Omental fat pad (tissue), 4 donors: Measurements from ENCODE around the gene LSM12. TPM values are rescaled to one million over a fixed set of nuclear protein-coding genes. Genes with fewer than 3 reads are reported as not detected.
A peak's percentile ranks its signal among the peaks of the same experiment; 100 is the strongest.

Experiments
- ATAC-seq: fragments of 150-250 bp; one replicate; pipeline ENCODE4 v1.9.1; 2016; ENCODE audit warnings: mild to moderate bottlenecking, moderate library complexity; ENCODE audit not compliant: low FRiP score
- DNase-seq: peaks from one replicate; pipeline ENCODE4 v3.0.0-alpha.2; 2019; ENCODE audit warnings: low spot score
- total RNA-seq, 4 donors: library from RNA; depleted of rRNA; stranded (reverse); fragments of >200 nt; gene quantifications; one replicate each; pipeline ENCODE4 v1.1.0, GENCODE V29; 2016
- TF ChIP-seq, protein P1 (sequence below), 3 donors: fragments of 450-650 bp; IDR thresholded peaks; one replicate each; pipeline ENCODE4 v1.5.1; 2016 to 2017; ENCODE audit warnings: antibody characterized with exemption in 3 of 3, mild to moderate bottlenecking in 3 of 3, moderate library complexity in 2 of 3

The LSM12 gene
- total RNA-seq = 10 to 100 TPM; 24.6 to 52.9 (median 47.4) TPM

DNA sequence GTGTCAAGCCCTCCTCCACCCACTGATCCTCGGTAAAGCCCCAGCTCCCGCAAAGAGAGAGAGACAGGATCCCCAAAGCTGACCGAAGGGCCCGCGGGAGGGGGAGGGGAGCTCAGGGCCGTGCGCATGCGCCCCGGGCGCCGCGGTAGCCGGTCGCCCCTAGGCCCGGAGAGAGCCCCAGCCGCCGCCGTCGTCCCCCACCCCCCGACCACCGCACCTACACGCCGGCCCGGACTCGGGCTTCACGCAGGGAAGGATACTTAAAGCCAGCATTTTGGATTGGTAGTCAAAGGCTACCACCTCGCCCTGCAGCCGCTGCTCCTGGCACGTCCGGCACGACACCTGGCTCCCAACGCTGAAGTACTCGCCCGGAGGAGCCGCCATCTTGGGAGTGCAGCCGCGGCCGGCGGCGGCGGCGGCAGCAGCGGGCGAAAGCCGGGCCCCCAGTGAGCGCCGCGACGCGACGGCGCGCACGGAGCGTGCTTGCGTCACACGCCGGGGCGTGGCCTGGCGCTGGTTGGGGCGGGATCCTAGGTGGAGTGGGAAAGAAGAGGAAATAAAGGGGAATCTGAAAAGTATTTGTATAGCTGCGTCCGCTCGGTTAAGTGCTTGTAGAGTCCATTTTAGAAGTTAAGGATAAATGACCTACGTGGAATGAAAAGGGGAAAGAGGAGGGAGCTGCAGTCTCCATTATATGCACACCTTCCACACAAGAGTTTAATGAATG lies at the start of gene LSM12:
TSS of gene LSM12 (minus strand) at position 468 of the 727 bp plus-strand sequence. CDS start at position 384, 84 bp downstream.
- ATAC-seq (peak; percentile 72), DNase-seq (peak; percentile 59)
- TF ChIP-seq, protein P1, sequence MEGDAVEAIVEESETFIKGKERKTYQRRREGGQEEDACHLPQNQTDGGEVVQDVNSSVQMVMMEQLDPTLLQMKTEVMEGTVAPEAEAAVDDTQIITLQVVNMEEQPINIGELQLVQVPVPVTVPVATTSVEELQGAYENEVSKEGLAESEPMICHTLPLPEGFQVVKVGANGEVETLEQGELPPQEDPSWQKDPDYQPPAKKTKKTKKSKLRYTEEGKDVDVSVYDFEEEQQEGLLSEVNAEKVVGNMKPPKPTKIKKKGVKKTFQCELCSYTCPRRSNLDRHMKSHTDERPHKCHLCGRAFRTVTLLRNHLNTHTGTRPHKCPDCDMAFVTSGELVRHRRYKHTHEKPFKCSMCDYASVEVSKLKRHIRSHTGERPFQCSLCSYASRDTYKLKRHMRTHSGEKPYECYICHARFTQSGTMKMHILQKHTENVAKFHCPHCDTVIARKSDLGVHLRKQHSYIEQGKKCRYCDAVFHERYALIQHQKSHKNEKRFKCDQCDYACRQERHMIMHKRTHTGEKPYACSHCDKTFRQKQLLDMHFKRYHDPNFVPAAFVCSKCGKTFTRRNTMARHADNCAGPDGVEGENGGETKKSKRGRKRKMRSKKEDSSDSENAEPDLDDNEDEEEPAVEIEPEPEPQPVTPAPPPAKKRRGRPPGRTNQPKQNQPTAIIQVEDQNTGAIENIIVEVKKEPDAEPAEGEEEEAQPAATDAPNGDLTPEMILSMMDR (IDR thresholded peaks at IDR 0.05) = no peak

DNA sequence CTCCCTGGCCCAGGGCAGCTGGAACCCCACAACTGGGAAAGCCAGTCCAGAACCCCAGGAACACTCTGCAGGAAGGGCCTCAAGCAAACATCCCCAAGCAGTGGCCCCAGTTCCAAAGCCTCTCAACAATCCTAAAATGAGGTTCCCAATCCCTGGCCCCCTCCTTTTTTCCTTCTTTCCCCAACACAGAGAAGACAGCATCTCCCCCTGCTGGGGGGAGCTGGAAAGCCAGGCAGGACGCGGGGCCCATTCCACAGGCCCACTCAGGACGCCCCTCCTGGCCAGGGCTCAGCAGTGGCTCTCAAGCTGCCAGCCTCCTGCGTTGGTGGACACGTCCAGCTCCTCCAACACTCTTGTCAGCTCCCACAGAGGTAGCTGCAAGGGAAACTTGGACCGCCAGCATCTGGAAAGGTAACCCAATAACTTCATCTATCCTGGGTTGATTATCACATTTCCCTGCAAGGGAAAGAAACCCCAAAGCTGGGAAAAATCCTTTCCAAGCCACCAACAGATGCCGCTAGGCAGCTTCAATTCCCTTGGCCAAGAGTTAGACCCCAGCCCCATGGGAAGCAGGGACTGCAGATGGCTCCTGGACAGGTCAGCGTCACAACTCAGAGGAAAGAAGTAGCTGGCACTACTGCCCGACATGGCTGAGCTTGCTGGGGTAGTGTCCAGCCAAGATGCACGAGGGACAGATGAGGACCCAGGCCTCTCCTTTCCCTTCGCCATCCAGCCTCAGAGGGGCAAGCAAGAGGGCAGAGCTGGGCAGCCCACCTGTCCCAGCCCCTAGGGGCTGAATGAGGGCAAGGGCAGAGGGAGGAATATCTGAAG lies 49.3 kb upstream of the LSM12 start:
- DNase-seq (no peak), ATAC-seq (peak; percentile 21)
- TF ChIP-seq, protein P1 (IDR thresholded peaks at IDR 0.05) = peak in 1 of 3 donors; percentile 44

DNA sequence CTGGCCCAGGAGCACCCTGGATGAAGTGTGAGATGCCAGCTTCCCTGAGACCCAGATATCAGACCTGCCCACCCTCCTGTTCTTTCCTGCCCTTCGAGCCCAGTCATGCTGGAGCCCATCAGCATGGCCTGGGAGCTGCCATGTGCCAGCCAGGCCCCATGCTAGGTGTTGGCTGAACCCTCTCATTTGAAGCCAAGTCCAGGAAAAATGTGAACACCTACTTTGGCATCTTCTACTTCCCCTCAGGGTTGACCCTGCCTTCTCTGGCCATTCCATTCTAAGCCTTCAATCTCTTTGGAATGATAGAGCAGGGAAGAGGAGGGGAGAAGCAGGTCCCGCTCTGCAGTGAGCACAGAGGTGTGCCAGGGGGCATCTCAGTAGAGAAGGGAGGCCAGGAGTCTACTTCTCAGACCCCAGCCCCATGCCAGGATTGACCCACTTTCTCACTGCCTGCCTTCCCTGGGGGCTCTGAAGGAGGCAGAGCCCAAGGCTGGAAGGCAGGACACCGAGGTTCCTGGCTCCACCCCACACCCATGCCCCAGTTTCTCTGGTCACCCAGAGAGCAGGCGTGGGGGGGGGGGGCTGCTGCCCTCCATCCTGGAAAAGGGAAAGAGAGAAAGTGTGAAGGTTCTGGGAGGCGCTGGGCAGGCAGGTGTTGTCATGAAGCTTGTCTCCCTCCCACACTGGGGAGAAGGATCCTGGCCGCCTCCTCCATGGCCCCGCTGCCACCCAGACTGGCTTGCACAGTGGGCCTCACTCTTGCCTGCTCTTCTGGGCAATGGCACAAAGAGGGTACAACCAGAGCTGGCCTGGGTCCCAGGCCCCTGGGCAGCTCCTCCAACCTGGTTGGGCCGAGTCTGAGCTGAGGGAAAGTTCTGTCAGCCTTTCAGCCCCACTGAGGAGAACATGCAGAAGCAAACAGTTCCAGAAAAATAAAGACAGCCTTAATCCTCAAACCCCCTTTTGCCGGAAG lies 47.7 kb upstream of the LSM12 start:
- TF ChIP-seq, protein P1 (IDR thresholded peaks at IDR 0.05) = no peak
- no peak for ATAC-seq
- no peak for DNase-seq

DNA sequence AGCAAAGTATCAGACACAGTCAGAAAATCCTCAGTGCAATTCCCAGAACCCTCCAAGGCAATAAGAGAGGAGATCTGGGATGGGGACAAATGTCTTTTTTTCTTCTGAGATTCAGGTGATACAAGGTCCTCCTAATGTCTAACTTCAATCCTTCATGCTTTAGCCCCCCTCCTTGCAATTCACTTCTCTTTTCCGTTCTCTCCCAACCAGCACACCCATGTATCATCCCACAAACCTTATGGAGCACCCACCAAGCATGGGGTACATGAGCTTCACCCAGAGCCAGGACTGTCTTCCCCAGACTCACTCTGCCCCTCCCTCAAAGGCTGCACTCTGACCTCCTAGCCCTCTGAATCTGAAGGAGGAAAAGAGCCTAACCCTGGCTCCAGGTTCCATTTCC lies 46.9 kb upstream of the LSM12 start:
- ATAC-seq (no peak), DNase-seq (no peak)
- TF ChIP-seq, protein P1 (IDR thresholded peaks at IDR 0.05) = no peak

DNA sequence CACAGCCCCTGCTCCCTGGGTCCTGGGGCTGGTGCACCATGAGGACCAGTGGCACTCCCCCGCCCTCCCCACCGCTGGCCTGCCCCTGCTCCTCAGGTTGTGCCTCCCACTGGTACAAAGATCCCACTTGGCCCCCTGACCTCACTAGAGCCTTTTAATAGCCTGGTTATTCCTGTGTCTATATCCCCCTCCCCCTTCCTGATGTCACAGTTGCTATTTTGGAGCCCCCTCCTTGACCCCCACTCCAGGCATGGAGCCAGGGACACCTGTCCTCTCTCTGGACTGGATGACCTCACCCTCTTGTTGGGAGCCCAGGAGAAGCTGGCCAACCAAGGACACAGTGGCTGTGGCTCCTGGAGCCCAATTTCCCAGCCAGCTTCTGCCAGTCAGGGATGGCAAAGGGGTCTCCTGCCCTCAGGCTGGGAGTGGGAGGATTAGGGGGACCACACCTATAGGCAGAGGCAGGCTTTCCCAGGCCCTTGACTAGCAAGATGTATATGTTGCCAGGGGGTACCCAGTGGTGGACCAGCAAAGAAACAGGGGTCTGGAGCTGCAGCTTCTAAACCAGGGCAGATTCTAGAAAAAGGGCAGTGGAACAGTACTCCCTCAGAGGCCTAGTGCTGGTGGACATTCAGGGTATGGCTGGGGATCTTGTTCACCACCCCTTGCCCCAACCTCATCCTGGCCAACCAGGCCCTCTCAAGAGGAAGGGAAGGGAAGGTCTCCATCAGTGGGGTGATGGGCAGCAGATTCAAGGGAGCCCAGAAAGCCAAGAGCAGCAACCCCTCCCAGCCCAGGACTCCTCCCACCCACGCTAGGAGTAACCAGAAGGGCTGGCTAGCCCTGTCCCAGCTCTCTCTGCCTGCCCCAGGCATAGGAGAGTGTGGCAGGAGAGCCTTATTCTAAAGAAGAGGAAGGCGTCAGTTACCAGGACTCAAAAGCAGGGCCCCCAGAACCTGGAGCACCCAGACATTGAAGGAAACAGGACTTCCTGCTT lies 46.1 kb upstream of the LSM12 start:
- TF ChIP-seq, protein P1 (IDR thresholded peaks at IDR 0.05) = no peak
- DNase-seq (no peak), ATAC-seq (no peak)
